ENCODE measurements around the gene DPYSL5. TPM values are rescaled to one million over a fixed set of nuclear protein-coding genes. Genes with fewer than 3 reads are reported as not detected.

DPYSL5 gene
- total and polyA plus RNA-seq, 9 of the 15 experiments (the other 6 are each of a cell fraction or from before 2014, with no cell fraction given): 0.06 TPM; not detected in 8

DNA sequence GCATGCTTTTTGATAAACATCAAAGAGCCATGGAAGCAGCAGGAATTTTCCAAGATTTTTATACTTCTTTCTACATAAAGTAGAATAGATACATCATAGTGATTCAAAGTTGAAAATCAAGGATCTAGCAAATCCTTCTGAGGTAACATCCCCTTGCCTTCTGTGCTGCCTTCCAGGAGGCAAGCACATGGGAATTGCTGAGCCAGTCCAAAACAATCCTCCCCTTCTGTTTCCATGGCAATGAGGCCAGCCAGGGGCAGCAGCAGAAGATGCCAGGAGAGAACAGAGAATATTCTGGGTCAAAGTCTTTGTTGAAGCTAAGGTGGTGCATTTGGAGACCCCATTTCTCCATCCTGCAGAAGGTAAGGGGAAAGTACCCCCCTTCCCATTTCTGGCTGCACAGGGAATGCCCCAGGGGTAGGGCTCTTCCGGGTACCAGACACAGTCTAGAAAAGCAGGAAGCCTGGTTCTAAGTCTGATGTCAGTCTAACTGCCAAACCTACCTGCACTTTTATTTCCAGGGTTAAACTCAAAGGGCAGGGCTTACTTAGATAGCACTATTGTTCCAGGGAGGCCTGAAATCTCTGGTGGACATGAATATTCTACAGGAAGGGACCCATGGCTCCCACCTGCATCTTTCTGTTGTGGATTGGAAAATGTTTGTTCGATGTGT is 40.0 kb upstream of the DPYSL5 start:
- ChIA-PET CTCF (ENCODE audit: low intra/inter-chr PET ratio) (no interaction called here), POLR2A (no interaction called here)
- Histone ChIP-seq H3K36me3 (ENCODE audit: control insufficient read depth, insufficient read depth, low read length) (no peaks in the 10 kb centered on the region), H4K20me1 (replicated peaks; ENCODE audit: control insufficient read depth, insufficient read depth, low read length) (no peaks in the 10 kb centered on the region; the same call in 1 of the 2 replicates), H3K4me2 (ENCODE audit: insufficient read depth, low read length) (no peak overlapping the region), H3K9me1 (ENCODE audit: control insufficient read depth, insufficient read depth, low read length) (peaks cover 3% of the 10 kb centered on the region), H2AFZ (ENCODE audit: low read depth, low read length) (no peak overlapping the region), H3K27ac (ENCODE audit: extremely low read depth, low read depth, low read length) (no peak overlapping the region), H3K4me3 (no peak overlapping the region), H3K9ac (ENCODE audit: insufficient read depth in 1 of 2, low read depth in 2 of 2, low read length in 2 of 2) (no peak overlapping the region), H3K9me3 (replicated peaks; ENCODE audit: control insufficient read depth, insufficient read depth, low read depth, low read length) (no peaks in the 10 kb centered on the region), H3K79me2 (ENCODE audit: control insufficient read depth, insufficient read depth, low read length) (no peaks in the 10 kb centered on the region), H3K4me1 (replicated peaks in 1 of 2; ENCODE audit: control insufficient read depth in 2 of 2, insufficient read depth in 2 of 2, low read length in 2 of 2) (no peaks in the 10 kb centered on the region; a peak in 1 of 5 replicates), H3K27me3 (ENCODE audit: control insufficient read depth in 2 of 2, insufficient read depth in 2 of 2, low read length in 2 of 2) (peaks cover 13 to 27% of the 10 kb centered on the region in 2 experiments; a peak in 4 of 5 replicates)
- TF ChIP-seq ELF1 (tag; IDR thresholded peaks at IDR 0.05) (0 out of 2 replicates have a peak, but pooled peaks have one; percentile 28), RBM22 (IDR thresholded peaks at IDR 0.05; ENCODE audit: low read depth, low read length, poor library complexity, severe bottlenecking) (no peak), RFX1 (IDR thresholded peaks at IDR 0.05) (peak; percentile 65)
- WGBS (ENCODE audit: insufficient coverage, low coverage, missing lambda C conversion rate): 6% methylated on average over 2 of the region's 2 CpGs
- BruUV-seq (replicated peaks): no TSS peak
- ATAC-seq: no peak
- in situ Hi-C loops (cut with MboI): no loop called here
- DNase-seq (ENCODE audit: extremely low read depth in 1 of 4, low spot score in 3 of 4): no peak
- intact Hi-C loops (cut with micrococcal nuclease): no loop called here
- no peak for FAIRE-seq

DNA sequence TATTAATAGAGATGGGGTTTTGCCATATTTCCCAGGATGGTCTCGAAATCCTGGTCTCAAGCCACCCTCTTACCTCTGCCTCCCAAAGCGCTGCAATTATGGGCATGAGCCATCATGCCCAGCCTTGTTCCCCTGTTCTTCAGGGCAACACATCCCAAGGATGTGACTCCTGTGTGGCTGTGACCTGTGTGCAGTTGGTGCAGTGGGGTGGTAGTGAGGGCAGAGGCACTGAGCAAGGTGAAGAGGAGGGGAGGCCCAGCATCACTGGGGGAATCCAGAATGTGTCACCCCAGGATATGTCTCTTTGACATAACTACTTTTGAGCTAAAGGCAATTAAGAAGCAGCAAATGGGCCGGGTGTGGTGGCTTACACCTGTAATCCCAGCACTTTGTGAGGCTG is 38.7 kb upstream of the DPYSL5 start:
- Histone ChIP-seq H3K27ac (ENCODE audit: extremely low read depth, low read depth, low read length) (no peak overlapping the region), H3K9me1 (ENCODE audit: control insufficient read depth, insufficient read depth, low read length) (peaks cover 3% of the 10 kb centered on the region), H2AFZ (ENCODE audit: low read depth, low read length) (no peak overlapping the region), H4K20me1 (replicated peaks; ENCODE audit: control insufficient read depth, insufficient read depth, low read length) (no peaks in the 10 kb centered on the region; the same call in 1 of the 2 replicates), H3K4me1 (replicated peaks in 1 of 2; ENCODE audit: control insufficient read depth in 2 of 2, insufficient read depth in 2 of 2, low read length in 2 of 2) (no peaks in the 10 kb centered on the region; a peak in 1 of 5 replicates), H3K9ac (ENCODE audit: insufficient read depth in 1 of 2, low read depth in 2 of 2, low read length in 2 of 2) (no peak overlapping the region), H3K79me2 (ENCODE audit: control insufficient read depth, insufficient read depth, low read length) (no peaks in the 10 kb centered on the region), H3K4me2 (ENCODE audit: insufficient read depth, low read length) (no peak overlapping the region), H3K4me3 (no peak overlapping the region), H3K27me3 (ENCODE audit: control insufficient read depth in 2 of 2, insufficient read depth in 2 of 2, low read length in 2 of 2) (peaks cover 18 to 35% of the 10 kb centered on the region in 2 experiments; a peak in 4 of 5 replicates), H3K9me3 (replicated peaks; ENCODE audit: control insufficient read depth, insufficient read depth, low read depth, low read length) (no peaks in the 10 kb centered on the region), H3K36me3 (ENCODE audit: control insufficient read depth, insufficient read depth, low read length) (no peaks in the 10 kb centered on the region)
- no TSS peak for BruUV-seq (replicated peaks)
- ATAC-seq: no peak
- in situ Hi-C loops (cut with MboI) (no loop called here), intact Hi-C loops (cut with micrococcal nuclease) (no loop called here)
- ChIA-PET POLR2A (interaction anchor here (0.6 kb wide), 1 partner anchor 113 kb away, joined by 3 read pairs; no protein-coding TSS in a partner anchor), CTCF (ENCODE audit: low intra/inter-chr PET ratio) (no interaction called here)
- TF ChIP-seq, protein P1, sequence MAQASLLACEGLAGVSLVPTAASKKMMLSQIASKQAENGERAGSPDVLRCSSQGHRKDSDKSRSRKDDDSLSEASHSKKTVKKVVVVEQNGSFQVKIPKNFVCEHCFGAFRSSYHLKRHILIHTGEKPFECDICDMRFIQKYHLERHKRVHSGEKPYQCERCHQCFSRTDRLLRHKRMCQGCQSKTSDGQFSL (CRISPR knock-in tag; IDR thresholded peaks at IDR 0.05): no peak
- TF ChIP-seq, protein P1 (tag; IDR thresholded peaks at IDR 0.05): no peak
- TF ChIP-seq, protein P2, sequence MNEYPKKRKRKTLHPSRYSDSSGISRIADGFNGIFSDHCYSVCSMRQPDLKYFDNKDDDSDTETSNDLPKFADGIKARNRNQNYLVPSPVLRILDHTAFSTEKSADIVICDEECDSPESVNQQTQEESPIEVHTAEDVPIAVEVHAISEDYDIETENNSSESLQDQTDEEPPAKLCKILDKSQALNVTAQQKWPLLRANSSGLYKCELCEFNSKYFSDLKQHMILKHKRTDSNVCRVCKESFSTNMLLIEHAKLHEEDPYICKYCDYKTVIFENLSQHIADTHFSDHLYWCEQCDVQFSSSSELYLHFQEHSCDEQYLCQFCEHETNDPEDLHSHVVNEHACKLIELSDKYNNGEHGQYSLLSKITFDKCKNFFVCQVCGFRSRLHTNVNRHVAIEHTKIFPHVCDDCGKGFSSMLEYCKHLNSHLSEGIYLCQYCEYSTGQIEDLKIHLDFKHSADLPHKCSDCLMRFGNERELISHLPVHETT (CRISPR knock-in tag; conservative IDR thresholded peaks at IDR 0.05 in 1 of 2, IDR thresholded peaks at IDR 0.05 in 1 of 2): no peak
- TF ChIP-seq EP300 (IDR thresholded peaks at IDR 0.05; ENCODE audit: low read length) (no peak), CTBP1 (IDR thresholded peaks at IDR 0.05; ENCODE audit: borderline replicate concordance) (no peak)
- WGBS (ENCODE audit: insufficient coverage, low coverage, missing lambda C conversion rate): 0% methylated on average over 3 of the region's 3 CpGs
- FAIRE-seq: no peak
- DNase-seq (ENCODE audit: extremely low read depth in 1 of 4, low spot score in 3 of 4): no peak

Data from K562 (cell line).